Aorta (tissue), 5 donors: ENCODE results near the gene THSD7A. TPM values are rescaled to one million over a fixed set of nuclear protein-coding genes. Genes with fewer than 3 reads are reported as not detected.

Source experiments
- ATAC-seq: fragments of 200-7000 bp; cut with Tn5 transposase; one replicate; pipeline ENCODE4 v1.9.1; 2022; ENCODE audit warnings: moderate library complexity; ENCODE audit not compliant: low FRiP score
- DNase-seq, 2 donors: peaks; one replicate each; pipeline ENCODE4 v3.0.0-alpha.2; 2020
- H3K27ac ChIP-seq, 2 donors: one replicate each; pipeline ENCODE4 v1.5.1; 2013; ENCODE audit warnings: low read length in 2 of 2, mild to moderate bottlenecking in 2 of 2, moderate library complexity in 2 of 2, control low read depth in 1 of 2, inconsistent platforms in 1 of 2, low read depth in 1 of 2
- H3K27me3 ChIP-seq, 2 donors: one replicate each; pipeline ENCODE4 v1.6.1; 2013; ENCODE audit warnings: control low read depth in 1 of 2, low read length in 1 of 2, mild to moderate bottlenecking in 1 of 2, moderate library complexity in 1 of 2; ENCODE audit not compliant: insufficient read depth in 2 of 2, control insufficient read depth in 1 of 2
- H3K36me3 ChIP-seq, 2 donors: one replicate each; pipeline ENCODE4 v1.6.1; 2013; ENCODE audit warnings: control low read depth in 1 of 2, low read length in 1 of 2, mild to moderate bottlenecking in 1 of 2; ENCODE audit not compliant: insufficient read depth in 2 of 2, control insufficient read depth in 1 of 2
- H3K4me1 ChIP-seq, 2 donors: one replicate each; pipeline ENCODE4 v1.6.1; 2013; ENCODE audit warnings: low read length in 2 of 2, control low read depth in 1 of 2, mild to moderate bottlenecking in 1 of 2, moderate library complexity in 1 of 2; ENCODE audit not compliant: insufficient read depth in 2 of 2, control insufficient read depth in 1 of 2
- H3K4me3 ChIP-seq, 2 donors: one replicate each; pipeline ENCODE4 v1.5.1; 2013; ENCODE audit warnings: low read length in 2 of 2, control low read depth in 1 of 2, mild to moderate bottlenecking in 1 of 2
- H3K9me3 ChIP-seq: one replicate; pipeline ENCODE4 v1.6.1; 2013; ENCODE audit warnings: mild to moderate bottlenecking, low read length; ENCODE audit not compliant: control insufficient read depth
- WGBS, 2 donors: extraction: QIAGEN DNeasy Blood & Tissue Kit; methylation state at CpG; one replicate each; pipeline ENCODE4 v1.1.7; 2013; 5-methylcytosine and 5-hydroxymethylcytosine counted together
- intact Hi-C, 2 donors: fragments of 100-400 bp; cut with DNase I; formaldehyde crosslinking; loops; one replicate each; pipeline versions ENCODE4 v1.14.2 to v1.15.0; 2022
- polyA plus RNA-seq, 2 donors: library from polyadenylated mRNA; stranded (reverse); fragments of 200-250 nt; gene quantifications; one replicate each; pipeline ENCODE4 v1.2.3, GENCODE V29; 2013
- total RNA-seq, 2 donors: library from RNA; stranded (reverse); fragmentation: NEBNext Ultra II Directional; extraction: Animal tissue kit (Norgen Biotek cat#: 25700); gene quantifications; one replicate each; pipeline ENCODE4 v1.2.1, GENCODE V29; 2021
- donor health status: healthy with polysubstance abuse.
- donor health status: Bipolar disorder and iron deficiency.
- donor health status: DM: no; HTN: no; CAD: no.
- donor health status: DM: no; HTN: no; CAD: no.
- donor health status: DM: yes; HTN: yes; CAD: no.

THSD7A gene
- total and polyA plus RNA-seq, 4 donors: 0.03 to 20.0 (median 12.1) TPM; not detected in 1

DNA sequence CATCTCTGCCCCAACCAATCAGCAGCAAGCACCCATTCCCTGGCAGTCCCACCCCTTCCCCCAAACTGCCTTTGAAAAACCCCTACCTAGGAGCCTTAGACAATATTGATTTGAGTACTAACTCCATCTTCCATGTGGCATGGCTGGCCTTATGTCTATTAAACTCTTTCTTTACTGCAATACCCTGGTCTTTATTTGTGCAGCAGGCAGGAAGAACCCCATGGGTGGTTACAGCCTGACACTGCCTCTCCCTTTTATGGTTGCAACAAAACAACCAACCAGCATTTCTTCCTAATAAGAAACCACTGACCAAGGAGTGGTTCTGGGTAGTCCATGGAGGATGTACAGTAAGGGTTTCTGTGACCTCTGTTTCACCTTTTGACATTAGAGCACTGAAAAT, 418.1 kb downstream of the THSD7A start:
- Histone ChIP-seq H3K27ac (no peak overlapping the region), H3K4me1 (no peaks in the 10 kb centered on the region), H3K36me3 (no peaks in the 10 kb centered on the region), H3K4me3 (no peak overlapping the region), H3K9me3 (no peaks in the 10 kb centered on the region), H3K27me3 (peaks cover 0 to 1% of the 10 kb centered on the region in 2 donors)
- DNase-seq: no peak
- ATAC-seq: no peak
- intact Hi-C loops: no loop called here

DNA sequence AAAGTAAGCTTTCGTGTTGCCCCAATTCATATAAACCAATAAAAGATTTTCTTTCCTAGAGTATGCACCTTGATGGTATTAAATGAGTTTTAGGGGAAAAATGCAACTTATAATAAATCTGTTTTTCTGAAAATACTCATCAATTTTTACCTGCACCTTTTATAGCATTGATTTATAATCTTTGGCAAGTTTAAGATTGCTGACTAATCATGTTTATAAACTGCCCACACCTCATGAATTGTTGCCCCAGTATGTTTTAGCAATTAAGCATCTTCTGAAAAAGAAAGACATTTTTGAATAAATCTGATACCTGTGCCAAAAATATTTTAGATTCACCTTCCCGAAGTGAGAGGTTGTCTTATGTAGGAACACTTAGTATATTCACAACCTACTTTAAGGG, 420.0 kb downstream of the THSD7A start:
- Histone ChIP-seq H3K4me1 (no peaks in the 10 kb centered on the region), H3K27ac (no peak overlapping the region), H3K27me3 (peaks cover 0 to 1% of the 10 kb centered on the region in 2 donors), H3K9me3 (no peaks in the 10 kb centered on the region), H3K4me3 (no peak overlapping the region), H3K36me3 (no peaks in the 10 kb centered on the region)
- no peak for ATAC-seq
- intact Hi-C loops: no loop called here
- WGBS, 2 donors: 75 to 85% methylated on average over 2 of the region's 2 CpGs
- DNase-seq: no peak

DNA sequence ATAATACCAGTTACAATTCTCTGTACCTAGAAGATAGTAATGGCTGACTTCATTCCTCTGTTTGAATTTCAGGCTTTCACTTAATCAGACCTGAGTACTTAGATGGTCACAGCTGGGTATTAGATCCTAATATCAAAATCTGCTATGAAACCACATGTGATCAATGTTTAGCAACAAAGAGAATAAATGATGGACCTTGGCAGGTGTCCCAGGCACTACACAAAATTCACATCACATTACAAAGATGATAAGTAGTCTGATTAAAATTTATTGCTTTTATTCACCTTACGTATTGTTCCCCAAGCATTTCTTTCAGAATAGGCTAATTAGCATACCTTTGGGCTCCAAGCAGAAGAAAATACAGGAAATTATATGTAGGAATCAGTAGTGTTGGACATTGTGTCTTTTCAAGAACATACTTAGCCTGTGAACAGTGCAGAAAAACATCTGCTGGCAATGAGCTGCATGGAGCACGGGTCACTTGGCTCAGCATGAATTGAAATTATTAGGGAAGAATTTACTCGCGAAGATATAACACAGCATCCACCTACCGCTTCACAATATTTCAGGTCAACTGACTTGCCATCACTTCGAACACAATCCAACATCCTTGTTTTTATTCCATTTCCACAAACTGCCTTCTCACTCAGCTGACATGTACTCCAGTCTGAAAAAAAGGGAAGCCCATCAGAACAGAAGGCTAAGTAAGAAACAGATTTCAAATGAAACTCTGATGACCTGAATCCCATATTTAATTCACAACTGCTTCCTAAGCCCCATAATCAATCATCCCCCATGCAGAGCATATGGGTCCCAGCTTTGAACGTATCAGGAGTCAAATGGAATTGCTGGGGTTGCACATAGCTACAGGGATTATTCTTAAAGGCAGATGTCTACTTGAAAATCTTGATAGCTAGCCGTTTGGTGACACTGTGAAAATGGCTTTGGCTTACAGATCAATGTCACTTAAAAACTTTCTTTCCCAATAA, 421.0 kb downstream of the THSD7A start:
- Histone ChIP-seq H3K36me3 (no peaks in the 10 kb centered on the region), H3K9me3 (no peaks in the 10 kb centered on the region), H3K4me3 (no peak overlapping the region), H3K4me1 (no peaks in the 10 kb centered on the region), H3K27me3 (no peaks in the 10 kb centered on the region), H3K27ac (no peak overlapping the region)
- ATAC-seq: no peak
- WGBS, 2 donors: 78 to 85% methylated on average over 8 of the region's 8 CpGs
- intact Hi-C loops: no loop called here
- no peak for DNase-seq

DNA sequence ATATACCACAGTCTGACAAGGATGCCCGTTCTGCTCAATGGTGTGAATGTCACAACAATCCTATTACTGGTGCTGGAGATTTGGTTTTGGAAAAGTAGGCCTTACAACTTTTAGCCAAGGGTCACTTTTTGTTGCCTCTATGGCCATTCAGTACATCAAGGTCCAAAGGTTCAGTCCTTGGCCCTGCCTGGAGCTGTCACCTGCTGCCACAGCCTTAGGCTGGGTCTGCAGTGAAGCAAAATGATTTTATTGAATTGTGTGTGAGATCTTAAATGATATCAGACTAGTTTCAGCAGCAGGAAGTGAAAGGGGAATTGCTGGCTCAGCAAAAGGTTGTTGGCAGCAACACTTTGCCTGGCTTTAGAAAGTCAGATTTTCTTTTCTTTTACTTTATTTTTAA, 427.6 kb downstream of the THSD7A start:
- ATAC-seq (no peak), DNase-seq (no peak)
- Histone ChIP-seq H3K36me3 (no peaks in the 10 kb centered on the region), H3K27me3 (no peaks in the 10 kb centered on the region), H3K4me1 (no peaks in the 10 kb centered on the region), H3K27ac (no peak overlapping the region), H3K4me3 (no peak overlapping the region), H3K9me3 (no peaks in the 10 kb centered on the region)
- WGBS, 2 donors: 78 to 87% methylated on average over 1 of the region's 1 CpG
- intact Hi-C loops: no loop called here

- WGBS, 2 donors: 44 to 49% methylated on average over 1 of the region's 1 CpG
- Histone ChIP-seq H3K36me3 (no peaks in the 10 kb centered on the region), H3K4me1 (no peaks in the 10 kb centered on the region), H3K4me3 (no peak overlapping the region), H3K9me3 (no peaks in the 10 kb centered on the region), H3K27me3 (no peaks in the 10 kb centered on the region), H3K27ac (no peak overlapping the region)
- ATAC-seq (no peak), DNase-seq (no peak)
- intact Hi-C loops: no loop called here
These were observed 428.2 kb downstream of the THSD7A start for GRCh38 chr7:11403781-11404180.

GRCh38 chr7:11394438-11394837, 437.6 kb downstream of the THSD7A start:
- H3K27ac ChIP-seq: no peak overlapping the region
- H3K36me3 ChIP-seq: no peaks in the 10 kb centered on the region
- ATAC-seq: no peak
- DNase-seq: no peak
- WGBS, 2 donors: 89% methylated on average over 12 of the region's 12 CpGs
- H3K4me3 ChIP-seq: no peak overlapping the region
- no peaks in the 10 kb centered on the region for H3K9me3 ChIP-seq
- H3K4me1 ChIP-seq: no peaks in the 10 kb centered on the region
- H3K27me3 ChIP-seq: no peaks in the 10 kb centered on the region
- intact Hi-C loops: no loop called here

- DNase-seq (no peak), ATAC-seq (no peak)
- intact Hi-C loops: no loop called here
- no peaks in the 10 kb centered on the region for H3K4me1 ChIP-seq
- WGBS, 2 donors: 53 to 79% methylated on average over 4 of the region's 4 CpGs
- H3K27me3 ChIP-seq: no peaks in the 10 kb centered on the region
- no peaks in the 10 kb centered on the region for H3K9me3 ChIP-seq
- H3K36me3 ChIP-seq: no peaks in the 10 kb centered on the region
- H3K27ac ChIP-seq: no peak overlapping the region
- no peak overlapping the region for H3K4me3 ChIP-seq
These were observed 452.4 kb downstream of the THSD7A start for GRCh38 chr7:11379641-11380040.

DNA sequence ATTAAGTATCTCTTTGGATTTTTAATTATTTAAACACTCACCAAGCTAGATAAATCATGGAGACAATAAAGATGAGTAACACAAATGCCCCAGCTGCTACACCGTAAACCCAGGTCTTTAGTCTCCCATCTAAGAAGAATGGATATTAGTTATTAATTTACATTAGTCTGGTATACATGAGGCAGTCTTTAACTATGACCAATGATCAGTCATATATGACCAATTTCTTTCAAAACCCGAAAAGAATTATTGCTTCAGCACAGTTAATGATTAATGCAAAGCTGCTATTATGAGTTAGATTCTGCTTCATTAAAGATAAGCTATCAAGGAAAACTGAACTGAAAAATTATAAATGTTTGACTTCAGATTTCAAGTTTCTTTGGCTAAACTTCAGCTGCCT, 455.5 kb downstream of the THSD7A start:
- 55 to 80% methylated on average over 2 of the region's 2 CpGs for WGBS, 2 donors
- no peak for ATAC-seq
- intact Hi-C loops: no loop called here

DNA sequence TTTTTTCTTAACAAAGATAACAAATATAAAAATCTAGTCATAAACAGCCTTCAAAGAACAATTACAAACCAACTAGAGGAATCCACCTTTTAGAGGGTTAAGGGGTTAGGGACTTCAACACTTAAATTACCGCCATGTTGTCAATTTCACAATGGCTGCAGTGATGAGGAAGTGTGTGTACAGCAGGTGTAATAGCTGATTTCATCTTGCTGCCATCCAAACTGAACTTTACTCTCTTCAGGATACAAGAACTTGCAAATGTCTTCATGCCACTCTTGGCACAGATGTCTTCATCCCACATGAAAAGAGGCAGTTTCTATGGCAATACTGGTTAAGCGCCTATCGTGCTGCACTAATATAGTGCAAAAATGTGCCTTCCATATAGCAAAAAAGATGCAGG, 457.4 kb downstream of the THSD7A start:
- DNase-seq: no peak
- H3K27ac ChIP-seq: no peak overlapping the region
- no peaks in the 10 kb centered on the region for H3K4me1 ChIP-seq
- H3K36me3 ChIP-seq: no peaks in the 10 kb centered on the region
- H3K27me3 ChIP-seq: no peaks in the 10 kb centered on the region
- no peak overlapping the region for H3K4me3 ChIP-seq
- H3K9me3 ChIP-seq: no peaks in the 10 kb centered on the region
- ATAC-seq: no peak
- WGBS, 2 donors: 93 to 94% methylated on average over 3 of the region's 3 CpGs
- intact Hi-C loops: no loop called here

More for the DNA sequence above, 455.5 kb downstream of the THSD7A start:
- Histone ChIP-seq H3K27ac (no peak overlapping the region), H3K4me3 (no peak overlapping the region), H3K4me1 (no peaks in the 10 kb centered on the region), H3K9me3 (no peaks in the 10 kb centered on the region), H3K36me3 (no peaks in the 10 kb centered on the region), H3K27me3 (no peaks in the 10 kb centered on the region)
- no peak for DNase-seq
